ENCODE measurements around the gene CAMK1G.

Gene CAMK1G

GRCh38 chr1:209565759-209566678 lies 17.5 kb upstream of the CAMK1G start:
- peak; percentile 81 to 86 for DNase-seq

GRCh38 chr1:209567698-209568175 lies 15.8 kb upstream of the CAMK1G start:
- no peak for DNase-seq

DNA sequence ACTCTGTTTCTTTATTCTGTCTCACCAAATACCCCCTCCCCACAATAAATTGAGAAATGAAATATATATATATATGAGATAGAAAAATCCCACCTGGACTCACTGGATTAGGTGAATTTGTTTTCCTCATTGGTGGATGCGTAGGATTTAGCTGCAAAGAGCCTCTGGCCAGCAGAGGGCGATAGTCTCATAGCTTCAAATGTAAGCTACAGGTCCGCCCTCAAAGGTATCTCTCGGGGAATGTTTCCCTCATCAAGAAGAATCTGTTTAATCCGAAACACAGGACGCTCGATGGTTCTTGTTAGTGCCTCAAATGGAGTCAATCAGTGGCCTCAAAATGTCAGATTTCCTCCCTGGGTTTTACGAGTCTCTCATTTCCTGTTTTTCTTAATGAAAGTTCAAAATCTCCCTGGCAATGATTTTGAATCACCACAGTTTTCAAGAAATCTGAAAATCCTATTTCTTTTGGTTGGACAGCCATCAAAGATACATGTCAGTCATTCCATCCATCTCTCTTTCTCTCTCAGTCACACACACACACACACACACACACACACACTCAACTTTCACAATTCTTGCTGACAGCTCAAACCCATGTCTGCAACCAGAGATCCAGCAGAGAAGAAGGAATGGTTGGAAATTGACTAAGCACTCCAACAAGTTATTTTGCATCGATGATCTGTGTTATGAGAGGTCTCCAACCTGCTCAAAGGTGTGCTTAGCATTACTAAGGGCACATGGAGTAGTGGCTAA lies 13.9 kb upstream of the CAMK1G start:
- DNase-seq: peak; percentile 74 to 83

DNA sequence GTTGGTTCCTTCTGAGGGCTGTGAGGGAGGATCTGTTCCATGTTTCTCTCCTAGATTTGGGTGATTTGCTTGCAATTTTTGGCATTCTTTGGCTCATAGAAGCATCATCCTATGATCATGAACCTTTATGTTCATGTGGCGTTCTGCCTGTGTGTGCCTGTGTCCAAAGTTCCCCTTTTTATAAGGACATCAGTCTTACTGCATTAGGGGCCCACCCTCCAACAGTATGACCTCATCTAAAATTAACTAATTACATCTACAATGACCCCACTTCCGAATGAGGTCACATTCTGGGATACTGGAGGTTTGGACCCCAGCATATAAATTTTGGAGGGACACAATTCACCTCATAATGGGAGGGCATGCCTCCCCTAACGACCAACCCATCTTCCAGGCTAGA lies 12.8 kb upstream of the CAMK1G start:
- DNase-seq: no peak

DNA sequence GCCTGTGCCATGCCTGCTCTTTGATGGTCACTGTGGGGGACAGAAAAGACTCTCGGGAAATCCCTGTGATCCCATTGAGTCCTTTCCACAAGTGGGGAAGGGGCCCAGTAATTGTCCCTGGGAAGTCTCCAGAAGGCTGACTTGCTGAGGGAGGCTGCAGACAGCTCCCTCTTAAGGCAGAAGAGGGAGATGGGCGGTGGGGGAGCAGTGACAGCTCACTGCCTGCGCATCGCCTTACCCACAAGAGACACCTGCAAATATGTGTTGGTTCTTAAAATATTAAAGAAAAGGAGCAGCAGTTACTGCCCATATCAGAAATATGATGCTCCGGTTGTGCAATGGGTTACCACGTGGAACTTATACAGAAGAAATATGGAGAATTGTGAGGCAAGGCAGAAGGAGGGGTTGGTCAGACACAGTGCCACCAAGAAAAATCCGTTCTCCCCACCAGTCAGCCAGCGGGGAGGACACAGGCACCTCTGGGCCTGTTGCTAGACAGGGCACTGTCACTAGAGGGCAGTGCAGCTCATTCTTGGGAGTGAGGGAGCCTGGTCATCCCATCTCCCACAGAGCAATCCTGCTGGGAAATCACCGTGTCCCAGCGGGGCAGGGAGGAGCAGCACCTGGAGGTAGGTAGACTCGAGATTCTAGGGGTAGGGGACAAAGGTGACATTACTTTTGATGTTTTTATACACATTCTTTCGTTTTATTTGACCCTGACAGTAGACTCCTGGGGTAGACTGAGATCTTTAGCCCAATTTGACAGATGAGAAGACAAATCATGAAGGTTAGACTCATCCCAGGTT lies 6.9 kb upstream of the CAMK1G start:
- DNase-seq: peak; percentile 72 to 80

GRCh38 chr1:209577346-209577745 lies 6.2 kb upstream of the CAMK1G start:
- no peak for DNase-seq

GRCh38 chr1:209580577-209580976 lies 2.9 kb upstream of the CAMK1G start:
- no peak for DNase-seq

DNA sequence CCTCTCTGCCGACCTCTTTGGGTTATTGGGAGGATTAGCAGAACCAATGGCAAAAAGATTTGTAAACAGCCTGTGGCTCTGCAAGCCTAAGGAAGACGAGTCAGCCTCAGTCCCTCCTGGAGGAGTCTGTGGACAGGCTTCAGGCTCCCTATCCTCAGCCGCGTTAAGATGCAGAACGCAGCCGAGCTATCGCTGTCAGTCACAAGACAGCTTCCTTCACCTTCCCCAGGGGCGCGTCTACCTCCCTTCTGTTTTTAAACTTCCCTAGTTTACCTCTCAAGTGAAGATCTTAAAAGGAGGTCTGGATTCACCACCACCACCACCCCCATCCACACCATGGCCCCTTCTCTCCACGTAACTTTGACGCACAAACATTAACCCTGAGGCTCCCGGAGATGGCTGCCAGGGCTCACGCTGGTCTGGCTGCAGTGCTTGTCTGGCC lies 738 bp downstream of the CAMK1G start:
- no peak for DNase-seq

DNA sequence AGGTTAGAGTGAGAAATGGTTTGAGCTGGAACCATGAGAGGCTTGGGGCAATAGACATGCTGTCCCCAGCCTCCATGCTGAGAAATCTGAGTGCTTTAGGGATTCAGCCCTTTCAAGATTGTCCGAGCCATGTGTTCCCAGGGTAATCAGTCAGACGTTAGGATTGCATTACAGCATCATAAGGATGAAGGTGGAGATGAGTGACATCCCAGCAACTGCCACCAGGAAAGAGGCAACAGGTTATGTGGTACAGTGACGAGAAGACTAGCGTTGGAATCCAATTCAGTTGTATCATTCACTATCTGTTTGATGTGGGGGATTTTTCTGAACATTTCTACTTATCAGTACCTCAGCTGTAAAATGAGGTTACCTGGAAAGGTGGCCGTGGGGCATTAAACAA lies 1.7 kb downstream of the CAMK1G start:
- DNase-seq: no peak

DNA sequence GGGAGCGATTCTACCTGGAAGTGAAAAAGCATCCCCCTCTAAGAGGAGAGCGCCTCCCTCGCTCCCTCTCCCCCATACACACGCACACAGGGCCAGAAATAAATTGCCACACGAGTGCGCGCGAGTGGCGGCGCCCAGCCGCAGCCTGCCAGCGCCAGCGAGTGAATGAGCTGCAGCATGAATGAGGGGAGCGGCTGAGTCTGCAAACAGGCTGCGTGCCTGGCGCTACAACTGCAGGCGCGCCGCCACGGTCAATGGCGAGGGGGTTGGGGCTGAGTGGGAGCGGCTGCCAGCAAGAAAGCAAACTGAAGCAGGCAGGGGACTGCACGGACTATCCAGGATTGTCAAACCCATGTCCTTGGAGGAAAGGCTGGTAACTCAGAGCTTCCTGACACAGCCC lies 2.2 kb downstream of the CAMK1G start:
- no peak for DNase-seq

DNA sequence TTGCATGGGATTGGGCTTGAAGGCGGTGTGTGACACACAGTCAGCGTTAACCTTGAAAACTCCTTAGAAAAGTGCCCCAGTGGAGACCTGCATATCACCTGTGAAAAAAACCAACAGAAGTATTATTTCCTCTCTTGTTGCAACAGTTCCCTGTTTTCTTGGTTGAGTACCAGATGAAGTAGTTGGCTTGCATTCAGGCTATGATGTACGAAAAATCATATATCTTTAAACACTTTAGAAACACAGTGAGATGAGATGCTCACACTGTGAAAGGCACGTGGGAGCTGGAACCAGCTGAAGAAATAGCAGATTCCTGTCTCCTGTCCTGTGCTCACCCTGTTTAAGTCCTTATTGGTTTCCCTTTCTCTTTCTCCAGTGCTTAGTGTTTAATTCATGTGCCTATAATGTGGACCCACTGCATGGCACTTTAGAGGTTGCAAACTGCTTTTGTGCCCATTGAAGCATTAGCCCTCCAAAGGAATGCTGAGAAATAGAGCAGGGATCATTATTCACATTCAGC lies 2.8 kb downstream of the CAMK1G start:
- DNase-seq: no peak

DNA sequence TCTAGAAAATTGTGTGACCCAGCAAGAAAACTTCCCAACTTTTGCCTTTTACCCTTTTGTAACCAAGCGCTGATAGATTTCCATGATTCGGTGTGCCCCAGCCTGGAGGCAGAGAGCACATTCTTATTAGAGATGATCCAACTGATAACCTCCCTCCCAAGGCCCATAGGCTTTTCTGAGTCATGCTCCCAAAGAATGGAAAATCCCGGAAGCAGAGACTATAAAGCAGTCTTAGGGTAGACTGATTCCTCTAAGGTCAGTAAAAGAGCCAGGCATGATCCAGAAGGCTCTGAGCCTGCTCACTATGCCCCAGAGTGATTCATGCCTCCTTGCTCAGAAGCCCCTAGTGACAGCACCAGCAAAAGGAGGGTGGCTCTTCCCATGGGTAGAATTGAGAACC lies 4.3 kb downstream of the CAMK1G start:
- no peak for DNase-seq

- DNase-seq: no peak
These were observed 5.9 kb downstream of the CAMK1G start for GRCh38 chr1:209589440-209589839.

- DNase-seq: no peak
These were observed 6.3 kb downstream of the CAMK1G start for GRCh38 chr1:209589863-209590262.

- DNase-seq: no peak
These were observed 6.9 kb downstream of the CAMK1G start for GRCh38 chr1:209590405-209590804.

- no peak for DNase-seq
These were observed 10.2 kb downstream of the CAMK1G start for GRCh38 chr1:209593747-209594146.

- DNase-seq: no peak
These were observed 10.9 kb downstream of the CAMK1G start for GRCh38 chr1:209594440-209594839.

DNA sequence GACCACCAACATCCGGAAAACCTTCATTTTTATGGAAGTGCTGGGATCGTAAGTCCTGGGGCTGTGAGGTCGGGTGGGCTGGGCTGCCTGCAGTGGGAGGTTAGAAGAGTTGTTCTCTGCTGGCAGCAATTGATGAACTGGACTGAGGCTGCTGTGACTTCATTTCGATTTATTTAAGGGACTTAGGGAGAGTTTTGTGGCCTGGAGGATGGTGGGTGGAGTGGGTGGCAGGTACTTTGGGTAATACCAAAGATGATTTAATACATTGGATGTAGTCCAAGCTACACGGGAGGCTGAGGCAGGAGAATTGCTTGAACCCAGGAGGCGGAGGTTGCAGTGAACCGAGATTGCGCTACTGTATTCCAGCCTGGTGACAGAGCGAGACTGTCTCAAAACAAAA lies 11.5 kb downstream of the CAMK1G start:
- no peak for DNase-seq

- DNase-seq: no peak
These were observed 12.2 kb downstream of the CAMK1G start for GRCh38 chr1:209595599-209596285.

- DNase-seq: no peak
These were observed 14.0 kb downstream of the CAMK1G start for GRCh38 chr1:209597499-209597898.

- DNase-seq: no peak
These were observed 14.7 kb downstream of the CAMK1G start for GRCh38 chr1:209598227-209598626.

GRCh38 chr1:209600541-209600940 lies 17.0 kb downstream of the CAMK1G start:
- no peak for DNase-seq
